GM23338 (cell line): ENCODE results near the gene GRID1. TPM values are rescaled to one million over a fixed set of nuclear protein-coding genes. Genes with fewer than 3 reads are reported as not detected.

Source experiments
- ATAC-seq: fragments of 200-7000 bp; cut with Tn5 transposase; 3 replicates; pipeline ENCODE4 v1.9.1; 2020
- DNase-seq: peaks from one replicate; pipeline ENCODE4 v3.0.0-alpha.2; 2015; ENCODE audit warnings: low spot score
- H2AFZ ChIP-seq: fragments of 200-600 bp; sonication (generic); 2 replicates; pipeline ENCODE4 v1.8.0; 2016; ENCODE audit warnings: antibody characterized with exemption, mild to moderate bottlenecking, moderate library complexity
- H3F3A ChIP-seq: fragments of 200-600 bp; sonication (generic); replicated peaks from 2 replicates; pipeline ENCODE4 v1.8.0; 2017; ENCODE audit warnings: antibody characterized with exemption, mixed run types, low read depth
- H3K27ac ChIP-seq: fragments of 200-600 bp; sonication (generic); 2 replicates; pipeline ENCODE4 v1.6.1; 2016; ENCODE audit warnings: low read depth
- H3K27me3 ChIP-seq: fragments of 200-600 bp; sonication (generic); 2 replicates; pipeline ENCODE4 v1.8.0; 2016; ENCODE audit warnings: mild to moderate bottlenecking, mixed run types, moderate library complexity; ENCODE audit not compliant: insufficient read depth
- H3K36me3 ChIP-seq: fragments of 200-600 bp; sonication (generic); 2 replicates; pipeline ENCODE4 v1.8.0; 2016; ENCODE audit warnings: mild to moderate bottlenecking; ENCODE audit not compliant: insufficient read depth
- H3K4me1 ChIP-seq: fragments of 200-600 bp; sonication (generic); 2 replicates; pipeline ENCODE4 v1.8.0; 2016; ENCODE audit warnings: mild to moderate bottlenecking, moderate library complexity; ENCODE audit not compliant: insufficient read depth
- H3K4me2 ChIP-seq: fragments of 200-600 bp; sonication (generic); 2 replicates; pipeline ENCODE4 v1.7.1; 2017; ENCODE audit warnings: mixed run types
- H3K4me3 ChIP-seq: fragments of 200-600 bp; sonication (generic); 2 replicates; pipeline ENCODE4 v1.6.1; 2016; ENCODE audit warnings: mixed run types
- H3K79me2 ChIP-seq: fragments of 200-600 bp; sonication (generic); replicated peaks from 2 replicates; pipeline ENCODE4 v1.8.0; 2017; ENCODE audit warnings: mild to moderate bottlenecking; ENCODE audit not compliant: insufficient read depth
- H3K9me2 ChIP-seq: fragments of 200-600 bp; sonication (generic); 2 replicates; pipeline ENCODE4 v1.8.0; 2017; ENCODE audit not compliant: insufficient read depth
- H4K20me1 ChIP-seq: fragments of 200-600 bp; sonication (generic); replicated peaks from 2 replicates; pipeline ENCODE4 v1.8.0; 2017; ENCODE audit warnings: mild to moderate bottlenecking; ENCODE audit not compliant: insufficient read depth
- H3K27ac Mint-ChIP-seq: 2 replicates; pipeline ENCODE4 v1.8.0; 2020; ENCODE audit warnings: inconsistent platforms, mild to moderate bottlenecking, moderate library complexity, mixed read lengths
- H3K27me3 Mint-ChIP-seq: 3 replicates; pipeline ENCODE4 v1.8.0; 2022; ENCODE audit warnings: low read depth, mild to moderate bottlenecking, moderate library complexity, mixed read lengths, inconsistent platforms; ENCODE audit not compliant: insufficient read depth, poor library complexity
- H3K36me3 Mint-ChIP-seq: 3 replicates; pipeline ENCODE4 v1.8.0; 2021; ENCODE audit warnings: low read depth, mild to moderate bottlenecking, inconsistent platforms, moderate library complexity, mixed read lengths
- H3K4me1 Mint-ChIP-seq: 3 replicates; pipeline ENCODE4 v1.8.0; 2020; ENCODE audit warnings: mild to moderate bottlenecking, inconsistent platforms, mixed read lengths
- H3K4me3 Mint-ChIP-seq: 3 replicates; pipeline ENCODE4 v1.8.0; 2021; ENCODE audit warnings: moderate library complexity, mild to moderate bottlenecking, inconsistent platforms, mixed read lengths
- H3K9me3 Mint-ChIP-seq: 3 replicates; pipeline ENCODE4 v1.8.0; 2020; ENCODE audit warnings: moderate library complexity, mild to moderate bottlenecking, inconsistent platforms, mixed read lengths
- CREB1 ChIP-seq: fragments of 250-450 bp; sonication (Bioruptor Pico); IDR thresholded peaks from 2 replicates; pipeline ENCODE4 v1.5.0; 2020; ENCODE audit warnings: low read depth, mild to moderate bottlenecking, moderate library complexity
- EZH2 ChIP-seq: fragments of 200-600 bp; sonication (generic); IDR thresholded peaks from one replicate; pipeline ENCODE4 v1.8.0; 2017; ENCODE audit warnings: antibody characterized with exemption, mild to moderate bottlenecking, low read depth; ENCODE audit not compliant: unreplicated experiment
- EZH2phosphoT487 ChIP-seq: fragments of 200-600 bp; sonication (generic); IDR thresholded peaks from one replicate; pipeline ENCODE4 v1.8.1; 2018; ENCODE audit warnings: antibody characterized with exemption; ENCODE audit not compliant: unreplicated experiment
- NANOG ChIP-seq: IDR thresholded peaks from 2 replicates; pipeline ENCODE4 v1.6.1; 2016; ENCODE audit warnings: antibody characterized with exemption, borderline replicate concordance
- POLR2AphosphoS5 ChIP-seq: IDR thresholded peaks from 2 replicates; pipeline ENCODE4 v1.6.1; 2016; ENCODE audit warnings: antibody characterized with exemption, low read depth
- STAT1 ChIP-seq: IDR thresholded peaks from one replicate; pipeline ENCODE4 v1.6.1; 2016; ENCODE audit warnings: antibody characterized with exemption; ENCODE audit not compliant: unreplicated experiment
- ZNF462 ChIP-seq: fragments of 250-450 bp; sonication (Bioruptor Pico); IDR thresholded peaks from 2 replicates; pipeline ENCODE4 v1.5.0; 2020; ENCODE audit warnings: mild to moderate bottlenecking, moderate library complexity
- long read RNA-seq: library from polyadenylated mRNA; unstranded; transcript quantifications from one replicate; pipeline ENCODE4 v2.0.0, GENCODE V29; 2020; ENCODE audit not compliant: unreplicated experiment
- polyA plus RNA-seq: library from polyadenylated mRNA; unstranded; fragments of >200 nt; fragmentation: Nextera tagmentation; extraction: Ambion mirVana; gene quantifications from 2 replicates; pipeline ENCODE4 v1.2.1, GENCODE V29; 2016
- total RNA-seq: library from RNA; depleted of rRNA; stranded (reverse); fragments of >200 nt; shearing (Covaris generic); gene quantifications from 2 replicates; pipeline ENCODE4 v1.2.3, GENCODE V29; 2014; rRNA removed
- TF ChIP-seq, protein P1 (sequence below): IDR thresholded peaks from 2 replicates; pipeline ENCODE4 v1.6.1; 2016; ENCODE audit warnings: antibody characterized with exemption

The GRID1 gene
- total RNA-seq = 0.14 and 0.82 TPM in 2 replicates
- 0.09 and 0.15 TPM in 2 replicates for polyA plus RNA-seq
- long read RNA-seq = 0 reads

DNA sequence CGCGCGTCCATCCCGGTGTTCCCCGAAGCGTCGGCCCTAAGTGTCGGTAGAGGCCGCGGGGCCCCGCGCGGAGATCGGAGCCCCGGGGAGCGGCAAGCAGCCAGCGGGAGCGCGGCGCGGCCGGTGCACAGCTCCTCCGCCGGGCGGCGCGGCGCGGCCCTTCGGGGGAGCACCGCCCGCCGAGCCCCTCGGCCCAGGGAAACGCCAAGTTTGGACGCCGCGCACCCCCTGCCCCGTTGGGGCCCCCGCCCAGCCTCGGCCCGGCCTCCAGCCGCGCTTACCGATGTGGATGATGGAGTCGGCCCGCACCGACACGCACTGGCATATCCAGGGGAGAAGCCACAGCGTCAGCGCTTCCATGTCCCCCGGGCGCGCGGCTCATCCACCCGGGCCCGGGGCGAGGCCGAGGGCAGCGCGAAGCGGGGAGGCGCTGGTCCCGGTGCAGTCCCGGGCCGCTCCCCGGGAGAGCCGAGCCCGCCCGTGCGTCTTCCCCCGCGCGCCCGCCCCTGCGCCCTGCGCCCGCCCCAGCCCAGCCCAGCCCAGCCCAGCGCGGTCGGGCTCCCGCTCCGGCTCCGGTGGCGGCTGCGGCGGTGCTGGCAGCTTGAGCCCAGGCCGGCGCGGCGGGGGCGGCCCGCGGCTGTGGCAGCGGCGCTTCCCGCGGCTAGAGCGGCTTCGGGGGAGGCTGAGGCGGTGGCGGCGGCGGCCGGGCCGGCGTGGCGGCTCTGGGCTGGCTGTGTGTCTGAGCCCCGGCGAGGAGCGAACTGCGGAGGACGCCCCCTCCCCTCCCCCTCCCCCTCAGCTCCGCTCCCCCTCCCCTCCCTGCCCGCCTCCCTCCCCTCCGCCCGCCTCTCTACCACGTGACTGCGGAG lies at the start of gene GRID1:
Gene GRID1, minus strand, starts transcription at position 763 of the 869 bp plus-strand sequence.
- Mint-ChIP-seq H3K9me3 (no peaks in the 10 kb centered on the region; the same call in none of the 3 replicates), H3K4me1 (peaks cover 22% of the 10 kb centered on the region), H3K27me3 (peaks cover 86% of the 10 kb centered on the region), H3K27ac (no peak within 1 kb of the TSS), H3K4me3 (peak within 1 kb of the TSS; percentile 70), H3K36me3 (no peaks in the 10 kb centered on the region; the same call in 2 of the 3 replicates)
- no peaks in the 10 kb centered on the region for H3K79me2 ChIP-seq
- TF ChIP-seq EZH2phosphoT487 (peak; percentile 58), CREB1 (CRISPR knock-in tag) (no peak), POLR2AphosphoS5 (no peak), NANOG (no peak), EZH2 (peak; percentile 69)
- TF ChIP-seq, protein P1, sequence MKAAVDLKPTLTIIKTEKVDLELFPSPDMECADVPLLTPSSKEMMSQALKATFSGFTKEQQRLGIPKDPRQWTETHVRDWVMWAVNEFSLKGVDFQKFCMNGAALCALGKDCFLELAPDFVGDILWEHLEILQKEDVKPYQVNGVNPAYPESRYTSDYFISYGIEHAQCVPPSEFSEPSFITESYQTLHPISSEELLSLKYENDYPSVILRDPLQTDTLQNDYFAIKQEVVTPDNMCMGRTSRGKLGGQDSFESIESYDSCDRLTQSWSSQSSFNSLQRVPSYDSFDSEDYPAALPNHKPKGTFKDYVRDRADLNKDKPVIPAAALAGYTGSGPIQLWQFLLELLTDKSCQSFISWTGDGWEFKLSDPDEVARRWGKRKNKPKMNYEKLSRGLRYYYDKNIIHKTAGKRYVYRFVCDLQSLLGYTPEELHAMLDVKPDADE = no peak
- H3K4me2 ChIP-seq = peak within 1 kb of the TSS; percentile 93
- H3F3A ChIP-seq = no peaks in the 10 kb centered on the region
- H3K4me3 ChIP-seq = peak within 1 kb of the TSS; percentile 69
- peak; percentile 69 for DNase-seq
- H4K20me1 ChIP-seq = 0 out of 2 replicates have a peak, but pooled peaks cover 7% of the 10 kb centered on the region
- peak within 1 kb of the TSS; percentile 90 for H2AFZ ChIP-seq
- H3K27ac ChIP-seq = no peak within 1 kb of the TSS
- peaks cover 97% of the 10 kb centered on the region for H3K27me3 ChIP-seq
- peaks cover 22% of the 10 kb centered on the region for H3K4me1 ChIP-seq
- H3K36me3 ChIP-seq = no peaks in the 10 kb centered on the region
- no peaks in the 10 kb centered on the region for H3K9me2 ChIP-seq
- ATAC-seq = peak; percentile 3; the same call in 2 of the 3 replicates

DNA sequence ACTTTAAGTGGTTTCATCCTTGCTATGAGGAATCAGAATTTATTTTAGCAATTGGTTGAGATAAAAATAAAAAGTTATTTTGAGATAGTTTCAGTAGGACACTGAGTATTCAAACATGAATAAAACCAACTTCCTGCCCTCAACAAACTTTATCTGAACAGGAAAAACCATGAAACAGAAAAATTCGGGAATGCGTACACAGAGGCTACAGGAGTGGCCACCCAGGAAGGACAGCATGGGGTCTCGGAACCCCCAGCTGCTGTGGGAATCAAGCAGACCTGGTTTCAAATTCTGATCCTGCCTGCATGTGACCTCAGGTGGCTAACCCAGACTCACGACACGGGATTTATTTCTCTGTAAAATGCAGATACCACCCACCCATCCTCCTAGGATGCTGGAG lies 49.0 kb upstream of the GRID1 start:
- H3K27me3 Mint-ChIP-seq = no peaks in the 10 kb centered on the region
- H3K9me2 ChIP-seq = no peaks in the 10 kb centered on the region
- DNase-seq = no peak
- no peaks in the 10 kb centered on the region for H4K20me1 ChIP-seq
- H3K4me2 ChIP-seq = no peak overlapping the region
- H3K4me3 Mint-ChIP-seq = no peak overlapping the region
- no peaks in the 10 kb centered on the region for H3F3A ChIP-seq
- ATAC-seq = no peak
- no peak overlapping the region for H3K27ac ChIP-seq
- H3K79me2 ChIP-seq = no peaks in the 10 kb centered on the region
- peak overlapping the region; percentile 69; the same call in 1 of the 2 replicates for H2AFZ ChIP-seq
- no peaks in the 10 kb centered on the region for H3K36me3 ChIP-seq
- H3K4me1 Mint-ChIP-seq = peaks cover 7% of the 10 kb centered on the region; the same call in 1 of the 3 replicates
- no peaks in the 10 kb centered on the region for H3K9me3 Mint-ChIP-seq
- H3K27me3 ChIP-seq = no peaks in the 10 kb centered on the region
- peaks cover 10% of the 10 kb centered on the region for H3K4me1 ChIP-seq
- H3K27ac Mint-ChIP-seq = no peak overlapping the region
- no peaks in the 10 kb centered on the region for H3K36me3 Mint-ChIP-seq
- no peak for TF ChIP-seq STAT1
- no peak overlapping the region for H3K4me3 ChIP-seq

- H3K9me2 ChIP-seq = no peaks in the 10 kb centered on the region
- H3K4me3 Mint-ChIP-seq = no peak overlapping the region
- ATAC-seq = no peak
- TF ChIP-seq ZNF462 = no peak
Measured at GRCh38 chr10:86415116-86415515, 48.5 kb upstream of the GRID1 start.

More at GRCh38 chr10:86415116-86415515, 48.5 kb upstream of the GRID1 start:
- Histone ChIP-seq H3K4me3 (no peak overlapping the region), H3K36me3 (no peaks in the 10 kb centered on the region), H3F3A (no peaks in the 10 kb centered on the region), H3K27me3 (no peaks in the 10 kb centered on the region), H3K4me1 (peaks cover 10% of the 10 kb centered on the region), H4K20me1 (no peaks in the 10 kb centered on the region), H2AFZ (no peak overlapping the region), H3K4me2 (no peak overlapping the region), H3K27ac (no peak overlapping the region), H3K79me2 (no peaks in the 10 kb centered on the region)
- no peak overlapping the region for H3K27ac Mint-ChIP-seq
- no peak for DNase-seq
- no peaks in the 10 kb centered on the region for H3K36me3 Mint-ChIP-seq
- peaks cover 7% of the 10 kb centered on the region; the same call in 1 of the 3 replicates for H3K4me1 Mint-ChIP-seq
- no peaks in the 10 kb centered on the region for H3K27me3 Mint-ChIP-seq
- H3K9me3 Mint-ChIP-seq = no peaks in the 10 kb centered on the region
